Measurements from ENCODE around the gene PCDHGA1.
A peak's percentile ranks its signal among the peaks of the same experiment; 100 is the strongest.

The PCDHGA1 gene

DNA sequence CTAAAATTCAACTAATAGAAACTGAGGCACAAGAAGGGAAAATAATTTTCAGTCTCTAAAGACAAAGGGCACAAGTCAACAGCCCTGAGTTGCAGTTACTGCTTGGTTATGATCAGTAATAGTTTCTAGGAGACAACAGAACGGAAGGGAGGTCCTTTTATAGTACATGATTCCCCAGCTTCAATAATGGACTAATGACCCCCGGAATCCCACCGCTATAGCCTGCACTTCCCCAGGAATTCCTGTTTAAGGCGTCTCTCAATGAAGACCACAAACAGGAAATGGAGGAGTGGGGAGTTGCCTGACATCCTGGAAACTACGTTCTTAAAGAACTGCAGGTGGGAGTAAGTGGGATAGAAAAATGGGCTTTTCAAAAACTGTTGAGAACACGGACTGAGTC, 227.8 kb downstream of the PCDHGA1 start:
- DNase-seq: no peak

DNA sequence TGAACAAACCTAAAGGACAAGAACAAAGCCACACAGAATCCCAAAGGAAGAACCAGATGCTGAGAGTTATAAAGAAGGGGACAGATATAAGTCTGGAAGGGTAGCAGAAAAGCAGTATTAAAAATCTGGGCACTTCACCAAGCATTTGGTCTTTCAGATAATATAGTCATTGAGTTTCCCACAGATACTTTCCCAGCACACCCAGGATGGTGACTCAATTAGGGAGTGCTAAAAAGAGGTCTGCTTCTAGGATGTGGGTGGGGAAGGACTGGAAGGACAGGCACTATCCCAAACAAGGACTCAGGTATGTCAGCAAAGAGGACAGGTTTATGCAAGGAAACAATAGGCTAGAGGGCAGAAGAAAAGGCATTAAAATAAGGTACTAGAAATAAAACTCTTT, 229.1 kb downstream of the PCDHGA1 start:
- no peak for DNase-seq

DNA sequence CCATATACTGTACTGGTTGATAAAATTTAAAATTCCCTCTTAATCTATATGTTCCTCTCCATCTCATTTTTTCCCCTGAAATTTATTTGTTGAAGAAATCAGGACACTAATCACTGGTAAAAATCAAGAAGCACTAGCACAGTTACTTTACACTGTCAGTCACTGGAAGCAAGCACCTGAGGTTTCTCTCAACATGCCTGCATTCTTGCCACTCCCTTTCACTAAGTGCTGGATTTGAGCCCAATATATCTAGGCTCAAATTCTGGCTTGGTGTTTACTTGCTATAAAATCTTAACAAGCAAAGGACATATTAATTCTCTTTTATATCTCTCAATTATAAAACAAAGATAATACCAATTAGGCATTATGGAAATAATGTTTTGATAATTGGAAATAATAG, 229.8 kb downstream of the PCDHGA1 start:
- no peak for DNase-seq

DNA sequence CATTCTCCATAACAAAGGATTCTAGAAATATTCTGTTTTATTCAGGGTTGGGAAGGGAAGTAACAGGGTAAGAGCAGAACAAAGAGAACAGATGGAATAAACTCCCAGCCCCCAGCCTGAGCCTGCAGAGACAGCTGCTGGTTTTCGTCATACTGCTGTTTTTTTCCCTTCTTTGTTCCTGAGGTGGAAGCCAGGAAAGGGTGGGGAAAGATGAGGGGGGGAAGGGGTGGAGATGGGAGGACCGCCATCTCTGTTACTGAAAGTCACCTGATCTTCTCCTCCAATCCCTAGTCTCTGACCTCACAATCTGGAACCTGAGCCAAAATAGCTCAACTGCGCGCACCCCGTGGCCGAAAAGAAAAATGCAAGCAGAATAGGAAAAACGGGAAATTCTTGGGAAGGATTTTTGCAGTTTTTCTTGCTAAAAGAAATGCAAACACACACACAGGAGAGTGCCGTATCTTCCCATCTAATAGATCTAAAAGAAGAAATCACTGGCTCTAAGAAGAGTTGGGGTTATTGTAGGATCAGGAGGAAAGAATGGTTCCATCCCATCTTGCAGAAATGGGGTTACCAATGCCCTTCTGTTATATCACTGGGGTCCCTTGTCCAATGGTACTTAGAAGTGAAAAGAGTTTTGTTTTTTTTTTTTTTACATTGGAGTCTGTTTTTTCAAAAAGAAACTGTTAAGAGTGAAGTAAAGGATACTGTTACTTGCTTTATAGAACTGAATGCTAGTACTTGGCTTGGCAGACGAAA, 230.6 kb downstream of the PCDHGA1 start:
- DNase-seq: peak; percentile 54

Data from inflammatory macrophage treated with lipopolysaccharide for 4 hours (primary cell).